ENCODE measurements around the gene SOWAHC. TPM values are rescaled to one million over a fixed set of nuclear protein-coding genes. Genes with fewer than 3 reads are reported as not detected.
A peak's percentile ranks its signal among the peaks of the same experiment; 100 is the strongest.

SOWAHC gene
- total and polyA plus RNA-seq, 2 of the 13 experiments (the other 11 are each of a cell fraction or from before 2014, with no cell fraction given), result 21.2 to 22.5 TPM

DNA sequence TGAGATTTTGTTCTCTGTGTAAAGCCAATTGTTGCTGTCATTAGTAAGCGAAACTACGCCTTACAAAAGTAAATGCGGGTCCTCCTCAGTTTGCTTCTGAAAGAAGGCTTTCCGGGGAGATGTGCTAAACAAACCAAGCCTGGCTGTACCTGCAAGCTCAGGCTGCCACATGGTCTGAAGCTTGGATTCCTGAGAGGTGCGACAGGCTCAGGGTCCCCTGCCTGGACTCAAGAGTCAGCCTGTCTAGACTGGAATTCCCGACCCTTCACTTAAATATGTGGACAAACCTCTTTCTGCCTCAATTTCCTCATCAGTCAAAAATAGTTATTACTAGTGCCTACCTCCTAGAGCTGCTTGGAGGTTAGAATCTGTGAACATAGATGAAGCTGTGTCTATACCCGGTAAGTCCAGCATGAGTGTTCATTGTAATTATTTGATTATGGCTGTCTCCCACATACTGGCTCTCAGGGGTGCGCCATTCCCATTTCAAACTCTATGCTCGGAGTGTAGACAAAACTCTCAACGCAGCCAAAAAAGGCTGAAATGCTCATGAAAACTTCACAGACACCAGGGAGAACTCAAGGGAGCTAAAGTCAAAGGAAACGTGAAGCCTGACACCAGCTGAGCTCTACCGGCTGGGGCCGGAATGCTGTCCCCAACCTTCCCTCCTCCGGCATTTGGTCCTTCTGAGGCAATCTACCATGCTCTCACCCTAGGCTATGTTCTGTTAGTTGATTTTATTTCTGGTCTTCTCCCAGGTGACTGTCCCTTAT, 31.4 kb downstream of the SOWAHC start (continued):
- TF ChIP-seq SOX5 (CRISPR knock-in tag; IDR thresholded peaks at IDR 0.05; ENCODE audit: borderline replicate concordance) (no peak), ZNF616 (CRISPR knock-in tag; IDR thresholded peaks at IDR 0.05; ENCODE audit: low read depth) (peak; percentile 86; the same call in 1 of the 2 replicates), KAT7 (CRISPR knock-in tag; IDR thresholded peaks at IDR 0.05; ENCODE audit: borderline replicate concordance) (peak; percentile 17; the same call in 1 of the 2 replicates), ZNF614 (CRISPR knock-in tag; IDR thresholded peaks at IDR 0.05; ENCODE audit: borderline replicate concordance) (no peak), ZBTB7B (CRISPR knock-in tag; IDR thresholded peaks at IDR 0.05) (peak; percentile 12; the same call in 1 of the 2 replicates), ZBTB7A (CRISPR knock-in tag; IDR thresholded peaks at IDR 0.05) (peak; percentile 64; the same call in 1 of the 2 replicates), SALL1 (CRISPR knock-in tag; IDR thresholded peaks at IDR 0.05) (peak; percentile 76), SNAPC2 (CRISPR knock-in tag; IDR thresholded peaks at IDR 0.05) (0 out of 2 replicates have a peak, but pooled peaks have one; percentile 62), ZNF839 (CRISPR knock-in tag; IDR thresholded peaks at IDR 0.05; ENCODE audit: borderline replicate concordance) (0 out of 2 replicates have a peak, but pooled peaks have one; percentile 21), ZNF354B (CRISPR knock-in tag; IDR thresholded peaks at IDR 0.05) (0 out of 2 replicates have a peak, but pooled peaks have one; percentile 13), SNAI1 (CRISPR knock-in tag; IDR thresholded peaks at IDR 0.05; ENCODE audit: borderline replicate concordance) (peak; percentile 58; the same call in 1 of the 2 replicates), ZC3H4 (CRISPR knock-in tag; IDR thresholded peaks at IDR 0.05; ENCODE audit: borderline replicate concordance) (peak; percentile 5; the same call in 1 of the 2 replicates), GATAD1 (CRISPR knock-in tag; IDR thresholded peaks at IDR 0.05) (no peak), ZNF264 (CRISPR knock-in tag; IDR thresholded peaks at IDR 0.05) (0 out of 2 replicates have a peak, but pooled peaks have one; percentile 37), ZSCAN12 (CRISPR knock-in tag; IDR thresholded peaks at IDR 0.05) (0 out of 2 replicates have a peak, but pooled peaks have one; percentile 36)
- TF ChIP-seq, protein P1, sequence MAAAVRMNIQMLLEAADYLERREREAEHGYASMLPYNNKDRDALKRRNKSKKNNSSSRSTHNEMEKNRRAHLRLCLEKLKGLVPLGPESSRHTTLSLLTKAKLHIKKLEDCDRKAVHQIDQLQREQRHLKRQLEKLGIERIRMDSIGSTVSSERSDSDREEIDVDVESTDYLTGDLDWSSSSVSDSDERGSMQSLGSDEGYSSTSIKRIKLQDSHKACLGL (CRISPR knock-in tag; IDR thresholded peaks at IDR 0.05), result peak; percentile 28; the same call in 1 of the 2 replicates
- TF ChIP-seq, protein P2, sequence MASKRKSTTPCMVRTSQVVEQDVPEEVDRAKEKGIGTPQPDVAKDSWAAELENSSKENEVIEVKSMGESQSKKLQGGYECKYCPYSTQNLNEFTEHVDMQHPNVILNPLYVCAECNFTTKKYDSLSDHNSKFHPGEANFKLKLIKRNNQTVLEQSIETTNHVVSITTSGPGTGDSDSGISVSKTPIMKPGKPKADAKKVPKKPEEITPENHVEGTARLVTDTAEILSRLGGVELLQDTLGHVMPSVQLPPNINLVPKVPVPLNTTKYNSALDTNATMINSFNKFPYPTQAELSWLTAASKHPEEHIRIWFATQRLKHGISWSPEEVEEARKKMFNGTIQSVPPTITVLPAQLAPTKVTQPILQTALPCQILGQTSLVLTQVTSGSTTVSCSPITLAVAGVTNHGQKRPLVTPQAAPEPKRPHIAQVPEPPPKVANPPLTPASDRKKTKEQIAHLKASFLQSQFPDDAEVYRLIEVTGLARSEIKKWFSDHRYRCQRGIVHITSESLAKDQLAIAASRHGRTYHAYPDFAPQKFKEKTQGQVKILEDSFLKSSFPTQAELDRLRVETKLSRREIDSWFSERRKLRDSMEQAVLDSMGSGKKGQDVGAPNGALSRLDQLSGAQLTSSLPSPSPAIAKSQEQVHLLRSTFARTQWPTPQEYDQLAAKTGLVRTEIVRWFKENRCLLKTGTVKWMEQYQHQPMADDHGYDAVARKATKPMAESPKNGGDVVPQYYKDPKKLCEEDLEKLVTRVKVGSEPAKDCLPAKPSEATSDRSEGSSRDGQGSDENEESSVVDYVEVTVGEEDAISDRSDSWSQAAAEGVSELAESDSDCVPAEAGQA (IDR thresholded peaks at IDR 0.05; ENCODE audit: low read depth), result peak; percentile 54; the same call in 1 of the 2 replicates
- TF ChIP-seq, protein P2 (CRISPR knock-in tag; IDR thresholded peaks at IDR 0.05; ENCODE audit: borderline replicate concordance), result no peak
- TF ChIP-seq, protein P3, sequence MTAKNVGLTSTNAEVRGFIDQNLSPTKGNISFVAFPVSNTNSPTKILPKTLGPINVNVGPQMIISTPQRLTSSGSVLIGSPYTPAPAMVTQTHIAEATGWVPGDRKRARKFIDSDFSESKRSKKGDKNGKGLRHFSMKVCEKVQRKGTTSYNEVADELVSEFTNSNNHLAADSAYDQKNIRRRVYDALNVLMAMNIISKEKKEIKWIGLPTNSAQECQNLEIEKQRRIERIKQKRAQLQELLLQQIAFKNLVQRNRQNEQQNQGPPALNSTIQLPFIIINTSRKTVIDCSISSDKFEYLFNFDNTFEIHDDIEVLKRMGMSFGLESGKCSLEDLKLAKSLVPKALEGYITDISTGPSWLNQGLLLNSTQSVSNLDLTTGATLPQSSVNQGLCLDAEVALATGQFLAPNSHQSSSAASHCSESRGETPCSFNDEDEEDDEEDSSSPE (CRISPR knock-in tag; IDR thresholded peaks at IDR 0.05), result peak; percentile 68
- TF ChIP-seq, protein P4, sequence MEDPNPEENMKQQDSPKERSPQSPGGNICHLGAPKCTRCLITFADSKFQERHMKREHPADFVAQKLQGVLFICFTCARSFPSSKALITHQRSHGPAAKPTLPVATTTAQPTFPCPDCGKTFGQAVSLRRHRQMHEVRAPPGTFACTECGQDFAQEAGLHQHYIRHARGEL (CRISPR knock-in tag; IDR thresholded peaks at IDR 0.05), result 0 out of 2 replicates have a peak, but pooled peaks have one; percentile 68
- TF ChIP-seq, protein P5, sequence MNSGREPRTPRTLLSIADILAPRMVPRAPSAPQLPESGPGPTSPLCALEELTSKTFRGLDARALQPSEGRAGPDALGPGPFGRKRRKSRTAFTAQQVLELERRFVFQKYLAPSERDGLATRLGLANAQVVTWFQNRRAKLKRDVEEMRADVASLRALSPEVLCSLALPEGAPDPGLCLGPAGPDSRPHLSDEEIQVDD (CRISPR knock-in tag; IDR thresholded peaks at IDR 0.05; ENCODE audit: borderline replicate concordance), result peak; percentile 7; the same call in 1 of the 2 replicates
